Stimulated activated CD8-positive, alpha-beta memory T cell treated with anti-CD3 and anti-CD28 coated beads, Interleukin-7, amount 100 ng/mL, for 48 hours (primary cell): Measurements from ENCODE around the gene FRMD3.

Source experiments
- DNase-seq, 2 donors: peaks; one replicate each; pipeline ENCODE4 v3.0.0-alpha.2; 2020; ENCODE audit warnings: low read depth in 1 of 2; ENCODE audit errors: extremely low read depth in 1 of 2

The FRMD3 gene

GRCh38 chr9:83474631-83475030, 63.6 kb downstream of the FRMD3 start:
- no peak for DNase-seq

- no peak for DNase-seq
Measured at GRCh38 chr9:83473488-83473971, 64.7 kb downstream of the FRMD3 start.

GRCh38 chr9:83472764-83473163, 65.4 kb downstream of the FRMD3 start:
- no peak for DNase-seq

- no peak for DNase-seq
Measured at GRCh38 chr9:83472221-83472665, 66.0 kb downstream of the FRMD3 start.

GRCh38 chr9:83471241-83471640, 67.0 kb downstream of the FRMD3 start:
- DNase-seq = no peak

GRCh38 chr9:83469722-83470121, 68.5 kb downstream of the FRMD3 start:
- no peak for DNase-seq

- DNase-seq = no peak
Measured at GRCh38 chr9:83468821-83469220, 69.4 kb downstream of the FRMD3 start.

GRCh38 chr9:83466877-83467276, 71.3 kb downstream of the FRMD3 start:
- DNase-seq = no peak

GRCh38 chr9:83466351-83466750, 71.8 kb downstream of the FRMD3 start:
- DNase-seq = no peak

GRCh38 chr9:83459830-83460229, 78.4 kb downstream of the FRMD3 start:
- no peak for DNase-seq

- no peak for DNase-seq
Measured at GRCh38 chr9:83458530-83458929, 79.7 kb downstream of the FRMD3 start.

GRCh38 chr9:83457005-83457404, 81.2 kb downstream of the FRMD3 start:
- no peak for DNase-seq

GRCh38 chr9:83456226-83456625, 82.0 kb downstream of the FRMD3 start:
- DNase-seq = no peak

- DNase-seq = no peak
Measured at GRCh38 chr9:83454076-83454475, 84.1 kb downstream of the FRMD3 start.

- DNase-seq = no peak
Measured at GRCh38 chr9:83451308-83451707, 86.9 kb downstream of the FRMD3 start.

- DNase-seq = no peak
Measured at GRCh38 chr9:83449983-83450382, 88.2 kb downstream of the FRMD3 start.

- no peak for DNase-seq
Measured at GRCh38 chr9:83449166-83449565, 89.0 kb downstream of the FRMD3 start.

- no peak for DNase-seq
Measured at GRCh38 chr9:83448626-83449025, 89.6 kb downstream of the FRMD3 start.

GRCh38 chr9:83447351-83447750, 90.8 kb downstream of the FRMD3 start:
- no peak for DNase-seq

- DNase-seq = no peak
Measured at GRCh38 chr9:83445703-83446265, 92.4 kb downstream of the FRMD3 start.

GRCh38 chr9:83444110-83444509, 94.1 kb downstream of the FRMD3 start:
- no peak for DNase-seq

- DNase-seq = no peak
Measured at GRCh38 chr9:83441390-83441789, 96.8 kb downstream of the FRMD3 start.

GRCh38 chr9:83440641-83441040, 97.6 kb downstream of the FRMD3 start:
- DNase-seq = no peak
